Prostate gland (tissue), 2 donors: ENCODE results near the gene ZNF516.

ENCODE experiments used
- CTCF ChIP-seq, 4 experiments: fragments of 200-600 bp in 2 of 4; fragments of 450-650 bp in 2 of 4; sonication (generic) in 2 of 4; IDR thresholded peaks; 1 replicate in 3 of 4; 2 replicates in 1 of 4; pipeline ENCODE4 v1.5.1; 2016 to 2019; ENCODE audit warnings: antibody characterized with exemption in 4 of 4, mild to moderate bottlenecking in 2 of 4, moderate library complexity in 2 of 4
- POLR2A ChIP-seq: fragments of 450-650 bp; IDR thresholded peaks from one replicate; pipeline ENCODE4 v1.6.1; 2016; ENCODE audit warnings: antibody characterized with exemption, mild to moderate bottlenecking

- TF ChIP-seq CTCF (IDR thresholded peaks at IDR 0.05) (no peak), POLR2A (no peak)
Observed at GRCh38 chr18:76380127-76380729, 114.8 kb downstream of the ZNF516 start.
